ENCODE data around the gene CDH13. TPM values are rescaled to one million over a fixed set of nuclear protein-coding genes. Genes with fewer than 3 reads are reported as not detected.

Gene CDH13
- total RNA-seq, 3 donors from 2014 or later: 4.9 to 11.2 (median 9.8) TPM

- no peaks in the 10 kb centered on the region for H3K4me1 ChIP-seq (ENCODE audit: low read depth)
- H3K36me3 ChIP-seq (ENCODE audit: low read depth): no peaks in the 10 kb centered on the region
- H3K4me3 ChIP-seq: no peak overlapping the region
- no peak for TF ChIP-seq CTCF (IDR thresholded peaks at IDR 0.05)
- ATAC-seq: no peak
- no peaks in the 10 kb centered on the region for H3K9me3 ChIP-seq
- intact Hi-C loops (cut with DNase I, micrococcal nuclease): no loop called here
- no peak for DNase-seq
Measured at GRCh38 chr16:83269541-83269940, 642.8 kb downstream of the CDH13 start.

GRCh38 chr16:83270061-83270460 lies 643.3 kb downstream of the CDH13 start:
- Histone ChIP-seq H3K4me1 (ENCODE audit: low read depth) (no peaks in the 10 kb centered on the region), H3K9me3 (no peaks in the 10 kb centered on the region), H3K4me3 (no peak overlapping the region), H3K36me3 (ENCODE audit: low read depth) (no peaks in the 10 kb centered on the region)
- DNase-seq: no peak
- no peak for ATAC-seq
- intact Hi-C loops (cut with DNase I, micrococcal nuclease): no loop called here
- no peak for TF ChIP-seq CTCF (IDR thresholded peaks at IDR 0.05)

- intact Hi-C loops (cut with DNase I, micrococcal nuclease): no loop called here
- ATAC-seq: no peak
- Histone ChIP-seq H3K9me3 (no peaks in the 10 kb centered on the region), H3K36me3 (ENCODE audit: low read depth) (no peaks in the 10 kb centered on the region), H3K4me3 (no peak overlapping the region), H3K4me1 (ENCODE audit: low read depth) (no peaks in the 10 kb centered on the region)
- no peak for TF ChIP-seq CTCF (IDR thresholded peaks at IDR 0.05)
- DNase-seq: no peak
Measured at GRCh38 chr16:83270640-83271039, 643.9 kb downstream of the CDH13 start.

- H3K4me1 ChIP-seq (ENCODE audit: low read depth): no peaks in the 10 kb centered on the region
- TF ChIP-seq CTCF (IDR thresholded peaks at IDR 0.05): no peak
- intact Hi-C loops (cut with DNase I, micrococcal nuclease): no loop called here
- H3K4me3 ChIP-seq: no peak overlapping the region
- no peaks in the 10 kb centered on the region for H3K36me3 ChIP-seq (ENCODE audit: low read depth)
- ATAC-seq: no peak
- H3K9me3 ChIP-seq: no peaks in the 10 kb centered on the region
- no peak for DNase-seq
Measured at GRCh38 chr16:83271123-83271522, 644.4 kb downstream of the CDH13 start.

GRCh38 chr16:83271970-83272575 lies 645.3 kb downstream of the CDH13 start:
- Histone ChIP-seq H3K4me3 (no peak overlapping the region), H3K9me3 (no peaks in the 10 kb centered on the region), H3K36me3 (ENCODE audit: low read depth) (no peaks in the 10 kb centered on the region), H3K4me1 (ENCODE audit: low read depth) (no peaks in the 10 kb centered on the region)
- ATAC-seq: no peak
- intact Hi-C loops (cut with DNase I, micrococcal nuclease): no loop called here
- no peak for TF ChIP-seq CTCF (IDR thresholded peaks at IDR 0.05)
- no peak for DNase-seq

- Histone ChIP-seq H3K4me3 (no peak overlapping the region), H3K36me3 (ENCODE audit: low read depth) (no peaks in the 10 kb centered on the region), H3K4me1 (ENCODE audit: low read depth) (no peaks in the 10 kb centered on the region), H3K9me3 (no peaks in the 10 kb centered on the region)
- intact Hi-C loops (cut with DNase I, micrococcal nuclease): no loop called here
- no peak for ATAC-seq
- no peak for TF ChIP-seq CTCF (IDR thresholded peaks at IDR 0.05)
- no peak for DNase-seq
Measured at GRCh38 chr16:83272843-83273242, 646.1 kb downstream of the CDH13 start.

Measured in mucosa of descending colon (tissue), 3 donors.